Transverse colon (tissue), 3 donors: ENCODE measurements around the gene SMIM10L1.

Experiments used
- CTCF ChIP-seq, 5 experiments: fragments of 200-600 bp in 3 of 5; fragments of 450-650 bp in 2 of 5; sonication (generic) in 3 of 5; IDR thresholded peaks; 1 replicate in 2 of 5; 2 replicates in 3 of 5; pipeline ENCODE4 v1.5.1; 2016 to 2017; ENCODE audit warnings: antibody characterized with exemption in 5 of 5, inconsistent platforms in 3 of 5, mild to moderate bottlenecking in 2 of 5, moderate library complexity in 1 of 5
- EP300 ChIP-seq: sonication (generic); formaldehyde crosslinking; IDR thresholded peaks from one replicate; pipeline ENCODE4 v1.6.1; 2017; ENCODE audit warnings: antibody characterized with exemption, low read depth
- POLR2A ChIP-seq: fragments of 450-650 bp; IDR thresholded peaks from one replicate; pipeline ENCODE4 v1.6.1; 2016; ENCODE audit warnings: antibody characterized with exemption, mild to moderate bottlenecking, moderate library complexity

GRCh38 chr12:11171145-11171968 is at the start of gene SMIM10L1:
- TF ChIP-seq CTCF (IDR thresholded peaks at IDR 0.05) (peak in 1 of 5 experiments; percentile 1), POLR2A (peak; percentile 73), EP300 (no peak)
